GM10847 (cell line): ENCODE data around the gene IFNL4.

Source experiments
- POLR2A ChIP-seq: IDR thresholded peaks from 2 replicates; pipeline ENCODE4 v1.6.1; 2011; ENCODE audit not compliant: insufficient read length; ENCODE audit errors: extremely low read depth

IFNL4 gene

GRCh38 chr19:39206122-39206521, 42.5 kb downstream of the IFNL4 start:
- TF ChIP-seq POLR2A, result no peak

GRCh38 chr19:39205449-39205764, 43.2 kb downstream of the IFNL4 start:
- TF ChIP-seq POLR2A, result no peak

- TF ChIP-seq POLR2A, result no peak
Observed at GRCh38 chr19:39203372-39204341, 45.0 kb downstream of the IFNL4 start, which contains the start of gene SYCN. Gene SYCN (minus strand): TSS chr19:39204263. CDS start chr19:39204254, 9 bp downstream.

- no peak for TF ChIP-seq POLR2A
Observed at GRCh38 chr19:39202998-39203355, 45.7 kb downstream of the IFNL4 start.

DNA sequence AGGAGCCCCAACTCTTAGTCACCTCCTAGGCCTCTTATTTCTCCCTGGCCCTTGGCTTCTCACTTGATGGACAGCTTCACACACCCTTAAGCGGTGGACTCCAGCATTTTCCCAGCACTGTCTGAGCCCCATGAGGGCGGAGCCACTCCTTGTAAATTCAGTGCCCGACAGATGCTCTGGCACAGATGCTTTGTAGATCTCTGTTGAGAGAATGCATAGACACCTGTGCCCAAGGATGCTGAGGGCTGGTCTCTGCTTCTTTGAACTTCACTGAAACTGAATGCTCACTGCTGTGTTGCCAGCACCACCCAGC, 47.9 kb downstream of the IFNL4 start:
- no peak for TF ChIP-seq POLR2A

DNA sequence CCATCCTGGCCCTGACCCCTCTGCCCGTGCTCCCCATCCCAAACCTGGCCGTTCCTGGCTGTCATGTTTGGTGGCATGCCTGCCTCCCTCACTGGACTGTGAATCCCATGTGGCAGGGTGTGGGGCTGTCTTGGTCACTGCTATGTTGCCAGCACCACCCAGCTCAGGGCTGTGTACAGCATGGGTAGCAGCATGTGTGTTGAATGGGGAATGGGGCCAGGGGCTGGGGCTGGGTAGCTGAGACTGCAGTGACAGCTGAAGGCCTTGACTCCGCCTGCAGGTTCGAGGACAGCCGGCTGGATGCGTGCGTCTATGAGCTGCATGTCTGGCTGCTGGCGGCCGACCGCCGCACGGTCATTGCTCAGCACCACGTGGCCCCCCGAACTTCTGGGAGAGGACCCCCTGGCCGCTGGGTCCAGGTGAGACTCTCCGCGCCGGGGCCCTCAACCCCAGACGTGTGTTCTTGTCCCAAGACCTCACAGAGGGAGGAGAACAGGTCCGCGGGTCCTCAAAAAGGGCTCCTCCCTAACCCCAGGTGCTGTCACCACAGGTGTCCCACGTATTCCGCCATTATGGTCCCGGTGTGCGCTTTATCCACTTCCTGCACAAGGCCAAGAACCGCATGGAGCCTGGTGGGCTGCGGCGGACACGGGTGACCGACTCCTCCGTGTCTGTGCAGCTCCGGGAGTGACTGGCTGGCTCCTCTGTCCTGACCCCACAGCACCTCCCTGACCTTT, 48.4 kb downstream of the IFNL4 start:
- no peak for TF ChIP-seq POLR2A

DNA sequence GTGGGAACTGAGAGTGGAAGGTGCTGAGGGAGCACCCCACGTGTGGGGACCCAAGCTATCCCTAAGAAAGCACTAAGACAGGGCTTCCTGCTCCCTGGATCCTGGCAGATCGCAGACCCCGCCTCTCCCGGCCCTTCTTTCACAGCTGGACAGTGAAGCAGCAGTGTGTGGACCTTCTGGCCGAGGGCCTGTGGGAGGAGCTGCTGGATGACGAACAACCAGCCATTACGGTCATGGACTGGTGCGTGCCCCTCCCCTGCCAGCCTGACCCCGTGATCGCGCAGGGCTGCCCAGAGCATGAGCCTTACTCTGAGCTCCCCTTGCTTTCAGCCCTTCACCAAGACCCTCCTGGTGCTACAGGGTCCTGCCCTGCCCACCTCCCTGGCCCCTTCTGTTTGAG, 49.6 kb downstream of the IFNL4 start:
- TF ChIP-seq POLR2A, result no peak

GRCh38 chr19:39197808-39198207, 50.8 kb downstream of the IFNL4 start:
- no peak for TF ChIP-seq POLR2A

DNA sequence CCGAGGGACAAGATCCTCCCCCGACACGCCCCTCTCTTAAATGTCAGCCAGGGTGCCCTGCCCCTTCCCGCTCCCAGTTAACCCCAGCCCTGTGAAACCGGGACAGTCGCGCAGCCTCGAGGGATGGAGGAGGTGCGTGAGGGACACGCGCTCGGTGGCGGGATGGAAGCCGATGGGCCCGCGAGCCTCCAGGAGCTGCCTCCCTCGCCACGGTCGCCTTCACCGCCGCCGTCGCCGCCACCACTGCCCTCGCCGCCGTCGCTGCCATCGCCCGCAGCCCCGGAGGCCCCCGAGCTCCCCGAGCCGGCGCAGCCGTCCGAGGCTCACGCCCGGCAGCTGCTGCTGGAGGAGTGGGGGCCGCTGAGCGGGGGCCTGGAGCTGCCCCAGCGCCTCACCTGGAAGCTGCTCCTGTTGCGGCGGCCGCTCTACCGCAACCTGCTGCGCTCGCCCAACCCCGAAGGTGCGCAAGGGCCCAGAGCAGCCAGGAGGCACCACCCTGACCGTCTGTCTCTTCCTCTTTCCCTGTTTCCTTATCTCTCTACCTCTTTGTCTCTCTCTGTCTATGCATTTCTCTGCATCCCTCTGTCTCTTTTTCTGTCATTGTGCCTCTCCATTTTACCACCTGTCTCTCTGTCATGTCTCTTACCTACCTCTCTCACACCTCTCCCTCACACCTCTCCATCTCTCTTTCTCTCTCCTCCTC, 51.6 kb downstream of the IFNL4 start, which contains the start of gene NCCRP1:
NCCRP1 (plus strand) TSS at position 105 of the 703 bp plus-strand sequence; CDS start at position 124, 19 bp downstream.
- no peak for TF ChIP-seq POLR2A

- TF ChIP-seq POLR2A, result no peak
Observed at GRCh38 chr19:39196320-39196719, 52.3 kb downstream of the IFNL4 start.
